ENCODE results near the gene RPL27. TPM values are rescaled to one million over a fixed set of nuclear protein-coding genes. Genes with fewer than 3 reads are reported as not detected.

Gene RPL27
- total and polyA plus RNA-seq, 2 of the 13 experiments (the other 11 are each of a cell fraction or from before 2014, with no cell fraction given), result 1,585 to 5,840 TPM

- TF ChIP-seq ZNF225 (CRISPR knock-in tag; IDR thresholded peaks at IDR 0.05) (peak; percentile 73; the same call in 1 of the 2 replicates), KDM3A (CRISPR knock-in tag; IDR thresholded peaks at IDR 0.05; ENCODE audit: low read depth) (peak; percentile 43; the same call in 1 of the 2 replicates), SALL1 (CRISPR knock-in tag; IDR thresholded peaks at IDR 0.05) (peak; percentile 84), ZNF563 (CRISPR knock-in tag; IDR thresholded peaks at IDR 0.05) (peak; percentile 95), POGK (CRISPR knock-in tag; conservative IDR thresholded peaks at IDR 0.05) (peak; percentile 76; the same call in 1 of the 2 replicates), CREB1 (IDR thresholded peaks at IDR 0.05) (peak; percentile 83), CREB1 (CRISPR knock-in tag; IDR thresholded peaks at IDR 0.05) (0 out of 2 replicates have a peak, but pooled peaks have one; percentile 42), HNRNPL (IDR thresholded peaks at IDR 0.05; ENCODE audit: low read depth, low read length) (no peak), HES4 (CRISPR knock-in tag; IDR thresholded peaks at IDR 0.05; ENCODE audit: borderline replicate concordance) (peak; percentile 94), ZSCAN12 (CRISPR knock-in tag; IDR thresholded peaks at IDR 0.05) (no peak), SMARCC2 (IDR thresholded peaks at IDR 0.05) (no peak), REST (IDR thresholded peaks at IDR 0.05; ENCODE audit: borderline replicate concordance in 1 of 2, low read depth in 1 of 2, low read length in 2 of 2) (peak in 1 of 2 experiments; percentile 22; a peak in 1 of 4 replicates), TRIM24 (CRISPR knock-in tag; IDR thresholded peaks at IDR 0.05) (no peak), FOXA1 (IDR thresholded peaks at IDR 0.05) (no peak), FOXA1 (CRISPR knock-in tag; IDR thresholded peaks at IDR 0.05) (no peak), MED1 (CRISPR knock-in tag; IDR thresholded peaks at IDR 0.05) (no peak; the same call in none of the 2 replicates), ZSCAN21 (CRISPR knock-in tag; IDR thresholded peaks at IDR 0.05; ENCODE audit: borderline replicate concordance) (peak; percentile 62; the same call in 1 of the 2 replicates), SOX6 (IDR thresholded peaks at IDR 0.05) (no peak), SOX6 (CRISPR knock-in tag; IDR thresholded peaks at IDR 0.05) (no peak; the same call in 1 of the 2 replicates), NFIC (IDR thresholded peaks at IDR 0.05; ENCODE audit: low read length) (no peak), KDM5A (IDR thresholded peaks at IDR 0.05; ENCODE audit: borderline replicate concordance, low read length) (peak; percentile 17; the same call in 1 of the 2 replicates), ZBTB39 (CRISPR knock-in tag; IDR thresholded peaks at IDR 0.05) (0 out of 2 replicates have a peak, but pooled peaks have one; percentile 30)
Observed at GRCh38 chr17:42980766-42981397, 17.3 kb upstream of the RPL27 start (continued).

All from HepG2 (cell line).